Mesenteric fat pad (tissue), 1 donor: Measurements from ENCODE around the gene COX6A2. TPM values are rescaled to one million over a fixed set of nuclear protein-coding genes. Genes with fewer than 3 reads are reported as not detected.
"Not testable (repeated sequence)": the region's sequence is repeated elsewhere in the genome, so short reads cannot be mapped to it uniquely, and the experiment has no call there.

ENCODE experiments used
- DNase-seq: peaks from one replicate; pipeline ENCODE4 v3.0.0-alpha.2; 2020; ENCODE audit warnings: low spot score
- total RNA-seq: library from RNA; stranded (reverse); fragmentation: NEBNext Ultra II Directional; extraction: Animal tissue kit (Norgen Biotek cat#: 25700); gene quantifications from one replicate; pipeline ENCODE4 v1.2.1, GENCODE V29; 2021
- donor health status: DM: yes; HTN: yes; CAD: no.

COX6A2 gene
- total RNA-seq, 1 donor from 2014 or later: not detected

DNA sequence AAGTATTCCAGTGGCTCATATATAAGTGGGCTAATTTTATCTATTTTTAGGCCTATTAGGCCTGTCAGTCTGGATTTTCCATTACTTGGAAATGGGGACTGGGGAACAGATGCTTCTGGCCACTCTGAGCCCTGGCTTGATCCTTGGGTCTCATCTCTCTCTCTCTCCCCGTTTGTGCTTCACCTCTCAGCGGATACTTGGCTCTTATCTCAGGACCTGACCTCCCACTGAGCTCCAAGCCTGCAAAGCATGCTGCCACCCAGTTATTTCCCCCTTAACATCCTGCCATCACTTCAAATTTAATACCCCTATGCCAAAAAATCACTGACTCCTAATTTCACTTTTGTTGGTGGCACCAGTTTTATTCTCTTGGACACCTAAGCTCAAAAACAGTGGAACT lies 10.3 kb upstream of the COX6A2 start:
- no peak for DNase-seq

GRCh38 chr16:31436221-31437045 lies 8.3 kb upstream of the COX6A2 start:
- no peak for DNase-seq

- no peak for DNase-seq
Measured at GRCh38 chr16:31435341-31436220, 7.4 kb upstream of the COX6A2 start.

GRCh38 chr16:31430380-31431052 lies 2.4 kb upstream of the COX6A2 start:
- no peak for DNase-seq

GRCh38 chr16:31429796-31430195 lies 1.6 kb upstream of the COX6A2 start:
- no peak for DNase-seq

GRCh38 chr16:31429314-31429713 lies 1.2 kb upstream of the COX6A2 start:
- no peak for DNase-seq

- DNase-seq: no peak
Measured at GRCh38 chr16:31428638-31429247, 583 bp upstream of the COX6A2 start.

GRCh38 chr16:31427441-31428278 lies 500 bp downstream of the COX6A2 start:
- DNase-seq: no peak

DNA sequence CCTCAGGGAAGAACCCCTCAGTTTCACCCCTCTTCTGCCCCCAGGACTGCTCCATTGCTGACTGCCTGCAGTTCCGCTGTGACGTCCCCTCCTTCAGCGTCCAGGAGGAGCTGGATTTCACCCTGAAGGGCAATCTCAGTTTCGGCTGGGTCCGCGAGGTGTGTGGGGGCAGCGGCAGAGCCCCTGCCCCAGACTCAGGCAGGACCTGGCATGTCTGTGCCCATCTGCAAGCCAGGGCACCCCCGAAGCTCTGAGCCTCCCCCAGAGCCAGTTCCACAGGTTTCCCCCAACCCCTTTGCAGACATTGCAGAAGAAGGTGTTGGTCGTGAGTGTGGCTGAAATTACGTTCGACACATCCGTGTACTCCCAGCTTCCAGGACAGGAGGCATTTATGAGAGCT lies 4.4 kb downstream of the COX6A2 start:
- no peak for DNase-seq

DNA sequence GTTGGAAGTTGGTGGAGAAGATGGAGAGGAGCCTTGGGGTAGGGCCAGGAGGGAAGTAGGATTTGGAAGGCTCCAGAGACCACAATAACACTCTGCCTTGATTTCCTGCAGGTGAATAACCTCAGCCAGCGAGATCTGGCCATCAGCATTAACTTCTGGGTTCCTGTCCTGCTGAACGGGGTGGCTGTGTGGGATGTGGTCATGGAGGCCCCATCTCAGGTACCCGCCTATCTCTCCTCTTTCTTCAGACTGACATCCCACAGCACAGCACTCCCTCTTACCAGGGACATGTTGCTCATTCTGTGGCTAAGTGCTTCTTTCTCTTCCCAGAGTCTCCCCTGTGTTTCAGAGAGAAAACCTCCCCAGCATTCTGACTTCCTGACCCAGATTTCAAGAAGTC lies 4.9 kb downstream of the COX6A2 start:
- no peak for DNase-seq

GRCh38 chr16:31421587-31421986 lies 6.6 kb downstream of the COX6A2 start:
- DNase-seq: no peak

GRCh38 chr16:31420037-31420436 lies 8.1 kb downstream of the COX6A2 start:
- DNase-seq: no peak

- no peak for DNase-seq
Measured at GRCh38 chr16:31417916-31418315, 10.2 kb downstream of the COX6A2 start.

DNA sequence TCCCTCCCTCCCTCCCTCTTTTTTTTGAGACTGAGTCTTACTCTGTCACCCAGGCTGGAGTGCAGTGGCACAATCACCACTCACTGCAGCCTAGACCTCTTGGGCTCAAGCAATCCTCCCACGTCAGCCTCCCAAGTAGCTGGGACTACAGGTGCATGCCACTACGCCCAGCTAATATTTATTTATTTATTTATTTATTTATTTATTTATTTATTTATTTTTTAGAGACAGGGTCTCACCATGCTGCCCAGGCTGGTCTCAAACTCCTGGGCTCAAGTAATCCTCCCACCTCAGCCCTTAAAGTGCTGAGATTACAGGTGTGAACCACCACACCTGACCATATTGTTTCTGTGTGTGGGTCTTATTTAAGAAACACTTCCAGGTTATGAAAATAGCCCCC lies 11.1 kb downstream of the COX6A2 start:
- not testable (repeated sequence) for DNase-seq

DNA sequence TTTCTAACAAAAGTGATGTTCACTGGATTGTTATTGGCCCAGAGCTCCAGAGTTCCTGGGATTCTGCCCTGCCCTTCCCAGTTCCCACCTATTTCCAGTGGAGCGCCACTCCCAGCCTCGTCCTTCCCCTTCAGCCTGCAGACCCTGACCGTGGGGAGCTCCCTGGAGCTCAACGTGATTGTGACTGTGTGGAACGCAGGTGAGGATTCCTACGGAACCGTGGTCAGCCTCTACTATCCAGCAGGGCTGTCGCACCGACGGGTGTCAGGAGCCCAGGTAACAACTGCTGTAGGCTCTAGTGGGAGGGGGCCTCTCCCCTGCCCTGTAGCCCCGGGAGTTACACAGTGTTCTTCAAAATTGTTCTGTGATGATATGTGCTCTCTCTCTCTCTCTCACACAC lies 11.8 kb downstream of the COX6A2 start:
- DNase-seq: no peak

DNA sequence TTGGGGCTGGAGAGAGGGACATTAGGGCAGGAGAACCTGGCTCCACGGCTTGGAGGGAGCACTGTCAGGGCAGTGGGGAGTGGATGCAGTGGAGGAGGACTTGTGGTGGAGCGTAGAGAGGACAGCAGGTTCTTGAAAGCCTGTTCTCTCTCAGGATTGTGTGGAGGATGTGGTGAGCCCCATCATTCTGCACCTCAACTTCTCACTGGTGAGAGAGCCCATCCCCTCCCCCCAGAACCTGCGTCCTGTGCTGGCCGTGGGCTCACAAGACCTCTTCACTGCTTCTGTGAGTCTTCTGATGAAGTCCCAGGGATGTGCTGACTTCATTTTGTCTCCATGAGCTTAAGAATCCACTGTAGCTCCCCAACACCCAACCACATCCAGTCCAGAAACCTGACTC lies 13.5 kb downstream of the COX6A2 start:
- DNase-seq: no peak

DNA sequence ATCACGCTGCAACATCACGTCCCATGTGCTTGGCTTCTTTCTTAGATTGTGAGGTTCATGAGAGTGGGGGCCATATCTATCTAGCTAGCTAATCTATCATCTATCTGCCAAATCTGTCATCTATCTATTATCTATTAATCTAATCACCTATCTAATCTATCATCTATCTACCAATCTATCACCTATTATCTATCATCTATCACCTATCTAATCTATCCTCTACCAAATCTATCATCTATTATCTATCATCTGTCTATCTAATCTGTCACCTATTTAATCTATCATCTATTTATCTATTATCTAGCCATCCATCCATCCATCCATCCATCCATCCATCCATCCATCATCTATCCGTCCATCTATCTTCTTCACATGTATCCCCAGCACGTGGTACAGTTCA lies 14.2 kb downstream of the COX6A2 start:
- DNase-seq: no peak

- DNase-seq: no peak
Measured at GRCh38 chr16:31413381-31413780, 14.8 kb downstream of the COX6A2 start.

GRCh38 chr16:31412750-31413149 lies 15.4 kb downstream of the COX6A2 start:
- DNase-seq: no peak

- DNase-seq: no peak
Measured at GRCh38 chr16:31411024-31411844, 16.9 kb downstream of the COX6A2 start.
